ENCODE measurements around the gene SIGLEC15.
"Not testable (repeated sequence)": the region's sequence is repeated elsewhere in the genome, so short reads cannot be mapped to it uniquely, and the experiment has no call there.

The SIGLEC15 gene

GRCh38 chr18:45825258-45826044 is at the start of gene SIGLEC15:
Gene SIGLEC15, plus strand, starts transcription at chr18:45825675. Its CDS starts 54 bp downstream, at chr18:45825729.
- DNase-seq, result no peak

- DNase-seq, result no peak
Measured at GRCh38 chr18:45775743-45776142, 49.7 kb upstream of the SIGLEC15 start.

- no peak for DNase-seq
Measured at GRCh38 chr18:45777393-45777792, 48.1 kb upstream of the SIGLEC15 start.

- no peak for DNase-seq
Measured at GRCh38 chr18:45780568-45780967, 44.9 kb upstream of the SIGLEC15 start.

- DNase-seq, result no peak
Measured at GRCh38 chr18:45782662-45783061, 42.8 kb upstream of the SIGLEC15 start.

GRCh38 chr18:45783097-45784075 is 42.1 kb upstream of the SIGLEC15 start:
- no peak for DNase-seq

GRCh38 chr18:45785134-45785533 is 40.3 kb upstream of the SIGLEC15 start:
- DNase-seq, result no peak

- DNase-seq, result no peak
Measured at GRCh38 chr18:45786941-45787340, 38.5 kb upstream of the SIGLEC15 start.

- no peak for DNase-seq
Measured at GRCh38 chr18:45787346-45787745, 38.1 kb upstream of the SIGLEC15 start.

GRCh38 chr18:45788861-45789260 is 36.6 kb upstream of the SIGLEC15 start:
- no peak for DNase-seq

- DNase-seq, result no peak
Measured at GRCh38 chr18:45792506-45793263, 32.8 kb upstream of the SIGLEC15 start.

GRCh38 chr18:45793264-45793965 is 32.1 kb upstream of the SIGLEC15 start:
- DNase-seq, result no peak

- no peak for DNase-seq
Measured at GRCh38 chr18:45801416-45802004, 24.0 kb upstream of the SIGLEC15 start.

- no peak for DNase-seq
Measured at GRCh38 chr18:45802814-45803492, 22.5 kb upstream of the SIGLEC15 start.

GRCh38 chr18:45805551-45805950 is 19.9 kb upstream of the SIGLEC15 start:
- DNase-seq, result no peak

GRCh38 chr18:45806226-45806625 is 19.2 kb upstream of the SIGLEC15 start:
- DNase-seq, result no peak

GRCh38 chr18:45807144-45807543 is 18.3 kb upstream of the SIGLEC15 start:
- not testable (repeated sequence) for DNase-seq

GRCh38 chr18:45814733-45815132 is 10.7 kb upstream of the SIGLEC15 start:
- not testable (repeated sequence) for DNase-seq

GRCh38 chr18:45817543-45817942 is 7.9 kb upstream of the SIGLEC15 start:
- no peak for DNase-seq

GRCh38 chr18:45818765-45819164 is 6.7 kb upstream of the SIGLEC15 start:
- not testable (repeated sequence) for DNase-seq

GRCh38 chr18:45820106-45820745 is 5.2 kb upstream of the SIGLEC15 start:
- DNase-seq, result no peak
